HG03060 (cell line): Measurements from ENCODE around the gene GALK2.
A peak's percentile ranks its signal among the peaks of the same experiment; 100 is the strongest.
"Not testable (repeated sequence)": the region's sequence is repeated elsewhere in the genome, so short reads cannot be mapped to it uniquely, and the experiment has no call there.

Experiments used
- ATAC-seq: cut with Tn5 transposase; IDR thresholded peaks from one replicate; pipeline ENCODE4 v1.9.1; 2021; ENCODE audit warnings: low read depth, moderate number of reproducible peaks; ENCODE audit not compliant: unreplicated experiment

GALK2 gene

GRCh38 chr15:49155834-49156627, 14.0 kb upstream of the GALK2 start:
- peak; percentile 4 for ATAC-seq

- ATAC-seq = no peak
Observed at GRCh38 chr15:49163678-49164077, 6.4 kb upstream of the GALK2 start.

- ATAC-seq = no peak
Observed at GRCh38 chr15:49164865-49165264, 5.2 kb upstream of the GALK2 start.

GRCh38 chr15:49168016-49168415, 2.0 kb upstream of the GALK2 start:
- no peak for ATAC-seq

GRCh38 chr15:49171790-49172189, 1.7 kb downstream of the GALK2 start:
- no peak for ATAC-seq

- no peak for ATAC-seq
Observed at GRCh38 chr15:49174902-49175301, 4.9 kb downstream of the GALK2 start.

GRCh38 chr15:49175582-49176397, 5.7 kb downstream of the GALK2 start:
- ATAC-seq = not testable (repeated sequence)

- ATAC-seq = no peak
Observed at GRCh38 chr15:49178497-49178896, 8.4 kb downstream of the GALK2 start.

GRCh38 chr15:49179433-49180190, 9.6 kb downstream of the GALK2 start:
- ATAC-seq = no peak

GRCh38 chr15:49182128-49182527, 12.1 kb downstream of the GALK2 start:
- ATAC-seq = no peak

GRCh38 chr15:49183741-49184140, 13.7 kb downstream of the GALK2 start:
- ATAC-seq = not testable (repeated sequence)

- ATAC-seq = peak; percentile 52
Observed at GRCh38 chr15:49185473-49185872, 15.4 kb downstream of the GALK2 start.

- ATAC-seq = no peak
Observed at GRCh38 chr15:49187549-49188245, 17.6 kb downstream of the GALK2 start.

GRCh38 chr15:49188933-49189332, 18.9 kb downstream of the GALK2 start:
- ATAC-seq = no peak

GRCh38 chr15:49189631-49190030, 19.6 kb downstream of the GALK2 start:
- no peak for ATAC-seq

GRCh38 chr15:49190586-49190985, 20.5 kb downstream of the GALK2 start:
- no peak for ATAC-seq

- no peak for ATAC-seq
Observed at GRCh38 chr15:49191892-49192291, 21.8 kb downstream of the GALK2 start.

GRCh38 chr15:49196856-49197255, 26.8 kb downstream of the GALK2 start:
- ATAC-seq = no peak

- no peak for ATAC-seq
Observed at GRCh38 chr15:49199666-49200065, 29.6 kb downstream of the GALK2 start.

GRCh38 chr15:49200347-49200746, 30.3 kb downstream of the GALK2 start:
- ATAC-seq = no peak
